Muscle of leg (tissue), 11 donors: ENCODE data around the gene POC5. TPM values are rescaled to one million over a fixed set of nuclear protein-coding genes. Genes with fewer than 3 reads are reported as not detected.

Source experiments
- DNase-seq: peaks from one replicate; pipeline ENCODE4 v3.0.0; 2013
- H3K27ac ChIP-seq: one replicate; pipeline ENCODE4 v1.5.1; 2013; ENCODE audit warnings: mild to moderate bottlenecking, low read length, control low read depth
- H3K27me3 ChIP-seq: one replicate; pipeline ENCODE4 v1.6.1; 2013; ENCODE audit warnings: low read length; ENCODE audit not compliant: control insufficient read depth, insufficient read depth
- H3K36me3 ChIP-seq: one replicate; pipeline ENCODE4 v1.6.1; 2013; ENCODE audit warnings: low read length; ENCODE audit not compliant: control insufficient read depth, insufficient read depth
- H3K4me1 ChIP-seq: one replicate; pipeline ENCODE4 v1.6.1; 2013; ENCODE audit warnings: low read length; ENCODE audit not compliant: control insufficient read depth, insufficient read depth
- H3K4me3 ChIP-seq: one replicate; pipeline ENCODE4 v1.5.1; 2013; ENCODE audit warnings: low read length, control low read depth
- H3K9me3 ChIP-seq: replicated peaks from 2 replicates; pipeline ENCODE4 v1.6.1; 2013; ENCODE audit warnings: low read depth, low read length; ENCODE audit not compliant: control insufficient read depth
- WGBS: methylation state at CpG from one replicate; pipeline ENCODE4 v1.1.5; 2013; ENCODE audit warnings: missing lambda C conversion rate; ENCODE audit not compliant: insufficient coverage; 5-methylcytosine and 5-hydroxymethylcytosine counted together
- polyA plus RNA-seq, 8 donors: library from polyadenylated mRNA; unstranded; fragments of 120-200 nt; gene quantifications; one replicate each; pipeline versions ENCODE4 v1.2.1 to v1.2.3, GENCODE V29; 2013; ENCODE audit warnings: inconsistent platforms in 1 of 8, low replicate concordance in 1 of 8; ENCODE audit not compliant: insufficient read length in 8 of 8, insufficient read depth in 1 of 8
- total RNA-seq: library from RNA; stranded (reverse); fragments of 120-200 nt; gene quantifications from one replicate; pipeline ENCODE4 v1.2.4, GENCODE V29; 2013

The POC5 gene
- total and polyA plus RNA-seq, 9 donors, result 5.7 to 9.2 (median 8.2) TPM

DNA sequence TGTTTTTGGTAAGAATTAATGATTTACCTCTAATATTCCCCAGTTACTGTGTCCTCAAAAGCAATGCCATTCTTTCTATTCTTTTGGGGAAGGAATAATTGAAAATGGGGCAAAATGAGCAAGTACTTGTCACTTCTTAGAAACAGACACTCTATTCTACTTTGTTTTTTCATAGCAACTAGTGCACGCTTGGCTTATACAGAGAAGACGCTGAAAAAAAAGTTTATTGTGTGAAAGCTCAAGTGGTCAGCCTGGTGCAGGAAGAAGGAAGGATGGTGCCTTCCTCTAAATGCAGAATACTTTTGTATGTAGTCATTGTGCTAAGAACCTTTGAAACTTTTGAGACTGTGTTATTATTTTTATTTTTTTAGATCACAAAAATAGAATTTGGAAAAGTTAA, 76.4 kb downstream of the POC5 start:
- Histone ChIP-seq H3K4me3 (no peak overlapping the region), H3K4me1 (no peaks in the 10 kb centered on the region), H3K27me3 (no peaks in the 10 kb centered on the region), H3K36me3 (no peaks in the 10 kb centered on the region), H3K27ac (no peak overlapping the region), H3K9me3 (no peaks in the 10 kb centered on the region)
- WGBS, result no CpG with 5 or more reads among the region's 2 CpGs
- DNase-seq, result no peak

- Histone ChIP-seq H3K9me3 (no peaks in the 10 kb centered on the region), H3K4me1 (no peaks in the 10 kb centered on the region), H3K4me3 (no peak overlapping the region), H3K27ac (no peak overlapping the region), H3K27me3 (no peaks in the 10 kb centered on the region), H3K36me3 (no peaks in the 10 kb centered on the region)
- peak; percentile 74 for DNase-seq
Measured at GRCh38 chr5:75640395-75640794, 76.8 kb downstream of the POC5 start.

- Histone ChIP-seq H3K9me3 (no peaks in the 10 kb centered on the region), H3K27me3 (no peaks in the 10 kb centered on the region), H3K4me1 (no peaks in the 10 kb centered on the region), H3K36me3 (no peaks in the 10 kb centered on the region), H3K4me3 (no peak overlapping the region), H3K27ac (peak overlapping the region; percentile 17)
- peak; percentile 69 for DNase-seq
- 75% methylated on average over 2 of the region's 3 CpGs for WGBS
Measured at GRCh38 chr5:75639535-75640311, 77.5 kb downstream of the POC5 start.

- no peaks in the 10 kb centered on the region for H3K27me3 ChIP-seq
- H3K4me3 ChIP-seq, result no peak overlapping the region
- no peaks in the 10 kb centered on the region for H3K9me3 ChIP-seq
- H3K27ac ChIP-seq, result no peak overlapping the region
- no peaks in the 10 kb centered on the region for H3K4me1 ChIP-seq
- no CpG with 5 or more reads among the region's 1 CpG for WGBS
- no peak for DNase-seq
- H3K36me3 ChIP-seq, result no peaks in the 10 kb centered on the region
Measured at GRCh38 chr5:75637949-75638348, 79.3 kb downstream of the POC5 start.

DNA sequence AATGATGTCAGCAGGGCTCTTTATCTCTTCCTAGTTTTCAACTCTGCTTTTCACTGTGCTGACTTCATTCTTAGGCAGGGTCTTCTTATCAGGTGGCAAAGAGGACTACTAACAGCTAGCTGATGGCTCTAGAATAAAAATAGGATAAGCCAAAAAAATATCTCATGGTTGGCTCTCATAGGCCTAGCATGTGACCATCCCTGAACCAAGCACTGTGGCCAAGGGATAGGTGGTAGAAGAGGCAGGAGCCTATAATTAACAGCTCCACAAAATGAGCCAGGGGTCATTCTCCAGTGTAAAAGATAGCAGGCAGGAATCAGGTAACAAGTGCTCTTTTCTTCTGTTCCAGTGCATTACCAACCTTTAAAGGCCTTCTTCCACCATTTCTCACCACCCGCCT, 84.9 kb downstream of the POC5 start:
- no CpG with 5 or more reads among the region's 1 CpG for WGBS
- no peak overlapping the region for H3K27ac ChIP-seq

DNA sequence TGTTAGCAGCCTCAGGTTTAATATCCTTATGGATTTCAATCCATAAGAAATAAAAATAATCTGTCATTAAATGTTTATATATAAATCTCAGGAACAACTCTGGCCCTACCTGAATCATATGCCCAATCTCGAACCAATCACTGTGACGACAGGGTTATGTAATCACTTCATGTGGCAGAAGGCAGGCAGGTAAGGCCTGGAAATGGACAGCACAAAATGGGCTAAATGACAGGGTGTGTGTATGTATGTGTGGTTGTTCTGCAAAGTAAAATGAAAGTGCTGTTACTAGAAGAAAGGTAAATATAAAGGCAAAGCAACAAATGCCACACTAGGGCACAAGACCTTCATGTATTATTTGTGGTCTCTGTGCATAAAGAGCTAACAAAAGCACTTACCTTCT, 86.4 kb downstream of the POC5 start:
- Histone ChIP-seq H3K27me3 (no peaks in the 10 kb centered on the region), H3K36me3 (no peaks in the 10 kb centered on the region), H3K9me3 (no peaks in the 10 kb centered on the region), H3K4me3 (no peak overlapping the region), H3K4me1 (no peaks in the 10 kb centered on the region), H3K27ac (no peak overlapping the region)
- WGBS, result 100% methylated on average over 2 of the region's 2 CpGs
- no peak for DNase-seq

More for the DNA sequence above, 84.9 kb downstream of the POC5 start:
- Histone ChIP-seq H3K27me3 (no peaks in the 10 kb centered on the region), H3K36me3 (no peaks in the 10 kb centered on the region), H3K4me3 (no peak overlapping the region), H3K9me3 (no peaks in the 10 kb centered on the region), H3K4me1 (no peaks in the 10 kb centered on the region)
- DNase-seq, result no peak

- WGBS, result no CpG with 5 or more reads among the region's 1 CpG
- H3K9me3 ChIP-seq, result no peaks in the 10 kb centered on the region
- peak; percentile 59 for DNase-seq
Measured at GRCh38 chr5:75627801-75628200, 89.4 kb downstream of the POC5 start.

DNA sequence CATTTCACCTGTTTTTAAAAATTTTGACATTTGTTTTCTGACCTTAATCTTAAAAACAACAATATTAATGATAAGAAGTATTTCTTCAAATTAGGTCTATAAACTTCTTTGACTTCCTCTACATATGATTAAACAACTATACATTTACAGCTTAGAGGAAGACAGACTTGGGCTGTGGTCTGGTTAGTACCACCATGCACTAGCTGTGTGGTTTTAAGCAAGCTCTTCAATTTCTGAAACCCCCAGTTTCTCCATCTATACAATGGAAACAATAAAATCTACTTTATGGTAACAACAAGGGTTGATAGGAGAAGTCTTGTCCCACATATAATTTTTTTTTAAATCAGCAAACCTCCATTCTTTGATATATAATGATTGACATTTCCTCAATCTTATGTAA, 90.3 kb downstream of the POC5 start:
- DNase-seq, result no peak
- Histone ChIP-seq H3K4me1 (no peaks in the 10 kb centered on the region), H3K36me3 (no peaks in the 10 kb centered on the region), H3K27ac (no peak overlapping the region), H3K27me3 (no peaks in the 10 kb centered on the region), H3K4me3 (no peak overlapping the region), H3K9me3 (no peaks in the 10 kb centered on the region)

More at GRCh38 chr5:75627801-75628200, 89.4 kb downstream of the POC5 start:
- H3K27ac ChIP-seq, result no peak overlapping the region
- H3K4me3 ChIP-seq, result no peak overlapping the region
- no peaks in the 10 kb centered on the region for H3K27me3 ChIP-seq
- H3K36me3 ChIP-seq, result no peaks in the 10 kb centered on the region
- no peaks in the 10 kb centered on the region for H3K4me1 ChIP-seq

Other genes with a start within 250 kb of the POC5 start
- gene CERT1, start 205.8 kb downstream of the POC5 start, total RNA-seq, result 19.6 TPM
- 10 to 100 TPM; 23.2 to 37.5 (median 31.8) TPM for gene CERT1, start 205.8 kb downstream of the POC5 start, polyA plus RNA-seq
- gene POLK, start 205.5 kb downstream of the POC5 start, total RNA-seq, result 35.0 TPM
- 10 to 100 TPM; 14.6 to 23.2 (median 19.7) TPM for gene POLK, start 205.5 kb downstream of the POC5 start, polyA plus RNA-seq
- gene ANKDD1B, start 106.0 kb downstream of the POC5 start, total RNA-seq, result 0.98 TPM
- gene ANKDD1B, start 106.0 kb downstream of the POC5 start, polyA plus RNA-seq, result 1 to 10 TPM in 1 of 8 donors, under 1 TPM in 7; 0.46 to 1.3 (median 0.54) TPM